OCI-M2 (cell line): ENCODE data around the gene ASAP3.

Experiments used
- DNase-seq: peaks from one replicate; lab custom pipeline; 2025; ENCODE audit not compliant: unreplicated experiment; lab: John Stamatoyannopoulos, UW

The ASAP3 gene

DNA sequence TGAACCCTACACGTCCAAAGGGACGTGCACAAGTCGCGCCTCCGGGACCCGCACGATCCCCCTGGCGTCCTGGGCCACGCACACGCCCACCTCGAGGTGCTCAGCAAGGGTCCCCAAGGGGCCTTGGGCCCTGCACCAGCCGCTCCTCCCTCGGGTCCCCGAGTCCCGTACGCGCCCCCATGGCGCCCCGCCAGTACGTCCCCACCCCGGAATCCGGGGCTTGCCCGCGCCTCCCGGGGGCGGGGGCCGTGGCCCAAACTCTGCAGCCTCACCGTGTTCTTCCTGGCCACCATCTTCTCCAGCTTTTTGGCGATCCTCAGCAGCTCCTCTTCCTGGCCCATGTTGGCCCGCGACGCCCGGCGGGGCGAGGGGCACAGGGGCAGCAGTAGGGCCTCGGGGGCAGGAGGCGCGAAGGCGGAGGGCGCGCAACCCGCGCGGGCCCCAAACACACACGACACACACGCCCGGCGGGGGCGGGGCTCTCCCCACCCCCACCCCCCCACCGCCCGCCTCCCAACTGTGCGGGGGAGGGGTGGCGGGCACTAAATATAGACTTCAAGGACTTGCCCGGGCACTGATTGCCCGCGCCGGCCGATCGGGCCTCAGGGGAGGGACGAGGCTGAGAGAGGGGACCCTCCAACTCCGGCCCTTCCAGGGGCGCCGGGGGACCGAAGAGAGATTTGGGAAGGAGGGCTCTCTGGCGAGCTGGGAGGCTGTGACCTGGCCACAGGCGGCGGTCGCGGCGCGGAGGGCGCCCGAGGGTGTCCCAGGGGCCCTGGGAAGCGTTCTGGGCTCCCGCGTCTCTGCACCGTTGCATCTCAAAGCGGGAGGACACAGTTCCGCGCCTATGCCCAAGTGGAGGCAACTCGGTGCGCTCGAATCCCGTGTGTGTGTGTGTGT is 59.4 kb downstream of the ASAP3 start, which contains the start of gene TCEA3:
Gene TCEA3 (minus strand): TSS at position 456 of the 900 bp plus-strand sequence. CDS start 115 bp downstream, at position 341.
- DNase-seq = no peak

DNA sequence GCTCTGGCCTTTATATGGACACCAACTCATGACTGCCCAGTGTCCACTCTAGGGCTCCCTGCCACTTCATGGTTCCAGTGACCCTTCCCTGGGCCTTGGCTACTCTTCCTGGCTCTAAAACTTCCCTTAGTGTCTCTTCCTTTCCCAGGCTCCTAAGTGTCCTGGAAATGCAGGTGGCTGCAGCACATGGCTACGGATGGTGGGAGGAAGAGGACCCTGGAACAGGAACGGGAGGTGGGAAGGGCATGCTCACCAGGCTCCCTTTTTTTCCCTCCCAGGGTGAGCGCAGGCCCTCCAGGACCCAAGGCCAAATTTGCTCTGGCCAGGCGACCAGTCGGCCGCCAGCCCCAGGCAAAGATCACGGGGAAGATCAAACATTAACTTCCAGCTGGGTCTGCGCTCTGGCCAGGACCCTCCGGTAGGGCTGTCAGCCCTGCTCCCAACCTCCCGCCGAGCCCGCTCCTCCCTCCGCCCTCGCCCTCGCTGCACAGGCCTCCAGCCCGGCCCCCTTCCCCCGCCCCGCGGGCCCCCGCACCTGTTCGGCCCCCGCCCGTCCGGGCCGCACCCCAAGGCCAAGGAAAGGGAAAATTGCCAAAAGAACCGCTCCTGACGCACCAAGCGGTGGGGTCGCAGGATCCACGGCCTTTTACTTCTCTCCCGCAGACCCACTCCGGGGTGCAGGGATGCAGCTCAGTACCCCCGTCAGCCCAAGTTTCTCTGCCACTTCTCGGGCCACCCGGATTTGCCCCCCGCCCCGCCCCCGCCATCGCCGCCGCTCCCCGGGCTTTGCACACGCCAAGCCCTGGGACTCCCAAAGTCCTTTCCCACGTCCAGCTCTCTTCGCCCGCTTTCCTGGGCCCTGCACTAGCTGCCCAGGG is 60.3 kb downstream of the ASAP3 start:
- no peak for DNase-seq

- DNase-seq = no peak
Observed at GRCh38 chr1:23422941-23423340, 61.0 kb downstream of the ASAP3 start.

DNA sequence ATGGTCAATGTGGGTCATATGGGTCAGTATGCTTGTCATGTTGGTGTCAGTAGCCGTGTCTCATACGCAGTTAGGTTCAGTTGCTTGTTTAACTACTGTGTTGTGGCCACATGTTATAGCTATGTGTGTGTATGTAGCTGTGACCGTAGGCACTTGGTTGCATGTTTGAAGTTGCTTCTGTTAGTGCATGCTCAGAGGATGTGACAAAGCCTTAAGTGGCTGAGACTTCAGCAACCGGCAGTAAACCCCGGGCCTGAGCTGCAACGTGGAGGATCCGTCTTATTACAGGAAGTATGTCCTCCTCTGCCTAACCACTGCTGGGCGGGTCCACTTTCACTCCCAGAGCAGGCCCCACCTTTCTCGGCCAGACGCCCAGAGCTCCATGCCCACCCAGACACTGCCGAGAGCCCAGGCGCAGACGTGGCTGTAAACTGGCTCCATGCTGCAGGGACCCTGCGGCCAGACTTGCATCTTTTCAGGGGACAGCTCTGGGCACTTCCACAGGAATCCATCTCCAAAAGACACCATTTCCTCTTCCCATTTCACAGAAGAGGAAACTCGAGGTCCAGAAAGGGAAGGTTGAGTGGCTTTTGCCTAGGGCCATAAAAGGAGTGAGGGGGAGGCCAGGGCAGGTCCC is 61.6 kb downstream of the ASAP3 start:
- no peak for DNase-seq

GRCh38 chr1:23421753-23422240 is 62.2 kb downstream of the ASAP3 start:
- DNase-seq = no peak

DNA sequence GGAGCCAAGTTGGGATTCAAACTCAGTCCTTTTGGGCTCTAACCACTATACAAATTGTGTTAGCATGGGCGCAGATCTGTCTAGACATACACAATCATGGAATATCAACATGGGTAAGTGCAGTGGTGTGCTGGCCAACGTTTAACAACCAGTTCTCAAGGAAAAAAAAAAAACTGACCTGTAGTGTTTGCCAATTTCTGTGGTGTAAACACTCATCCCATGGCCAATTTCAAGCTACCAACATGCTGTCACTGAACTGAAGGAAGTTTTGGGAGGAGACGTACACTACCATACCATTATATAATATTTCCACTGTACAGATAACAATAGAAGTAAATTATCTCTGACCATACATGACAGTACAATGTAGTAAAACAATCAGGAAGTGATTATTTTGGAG is 62.6 kb downstream of the ASAP3 start:
- DNase-seq = no peak

GRCh38 chr1:23420778-23421177 is 63.2 kb downstream of the ASAP3 start:
- DNase-seq = no peak

- no peak for DNase-seq
Observed at GRCh38 chr1:23419180-23419579, 64.8 kb downstream of the ASAP3 start.

GRCh38 chr1:23417570-23417969 is 66.4 kb downstream of the ASAP3 start:
- DNase-seq = no peak

DNA sequence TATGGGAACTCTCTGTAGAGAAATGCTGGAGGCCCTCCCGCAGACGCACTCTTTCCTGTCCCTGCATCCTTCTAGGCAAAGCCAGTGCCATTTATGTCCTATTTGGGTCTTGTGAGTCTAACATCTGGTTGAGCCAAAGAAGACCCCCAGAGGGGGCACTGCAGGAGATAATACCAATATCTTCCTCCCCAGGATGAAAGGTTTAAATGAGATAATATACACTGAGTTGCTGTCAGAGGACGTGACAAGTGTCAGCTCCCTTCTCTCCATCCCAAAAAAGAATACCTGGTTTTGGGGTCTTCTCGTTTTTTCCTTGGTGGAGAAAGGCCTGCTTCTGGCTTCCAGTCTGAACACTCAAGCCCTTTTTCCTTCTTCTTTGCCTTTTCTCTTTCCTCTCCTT is 67.0 kb downstream of the ASAP3 start:
- no peak for DNase-seq

DNA sequence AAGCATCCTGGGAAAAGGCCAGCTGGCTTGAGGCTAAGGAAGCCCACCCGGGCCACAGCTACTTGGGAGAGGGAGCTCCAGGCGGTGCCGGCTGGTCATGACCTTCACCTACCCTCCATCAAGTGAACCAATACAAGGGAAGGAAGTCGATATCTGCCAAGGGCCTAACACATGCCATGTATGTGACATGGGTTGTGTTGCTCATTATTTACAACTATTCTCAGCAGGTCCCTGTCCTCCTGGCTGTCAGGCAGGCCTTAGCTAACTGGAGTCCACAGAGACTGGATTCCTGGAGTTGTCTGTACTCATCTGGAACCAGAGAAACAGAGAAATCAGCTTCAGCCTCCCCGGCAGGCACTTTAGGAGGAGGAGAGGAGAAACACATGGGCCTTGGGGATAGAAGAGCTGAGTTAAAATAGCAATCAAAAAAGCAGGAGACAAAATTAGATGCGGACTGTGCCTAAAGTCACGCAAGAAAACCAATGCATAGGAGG is 75.1 kb downstream of the ASAP3 start:
- DNase-seq = no peak

DNA sequence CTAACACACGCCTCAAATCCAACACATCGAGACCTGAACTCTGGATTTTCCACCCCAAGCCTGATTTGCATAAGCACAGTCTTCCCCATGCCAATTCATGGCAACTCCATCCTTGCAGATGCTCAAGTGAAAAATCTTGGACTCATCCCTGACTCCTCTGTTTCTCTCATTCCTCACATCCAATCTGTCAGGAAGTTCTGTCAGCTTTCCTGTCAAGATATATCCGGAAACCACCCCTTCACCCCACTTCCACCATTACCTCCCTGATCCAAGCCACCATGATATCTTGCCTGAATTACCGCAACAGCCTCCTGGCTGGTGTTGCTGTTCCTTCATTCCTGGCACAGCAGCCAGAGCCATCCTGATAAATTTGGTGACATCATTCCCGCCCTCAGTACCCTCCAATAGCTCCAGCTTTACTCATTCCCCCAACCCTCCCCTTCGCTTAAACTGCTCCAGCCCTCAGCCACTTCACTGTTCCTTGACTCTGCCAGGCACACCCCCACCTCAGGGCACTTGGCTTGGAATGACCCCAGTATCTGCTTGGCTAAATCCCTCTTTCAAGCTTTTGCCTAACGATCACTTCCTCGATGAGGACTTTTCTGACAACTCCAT is 76.9 kb downstream of the ASAP3 start:
- no peak for DNase-seq

GRCh38 chr1:23405946-23406345 is 78.0 kb downstream of the ASAP3 start:
- no peak for DNase-seq

- peak; percentile 61 for DNase-seq
Observed at GRCh38 chr1:23403735-23404486, 80.1 kb downstream of the ASAP3 start.

GRCh38 chr1:23403355-23403734 is 80.6 kb downstream of the ASAP3 start:
- no peak for DNase-seq

DNA sequence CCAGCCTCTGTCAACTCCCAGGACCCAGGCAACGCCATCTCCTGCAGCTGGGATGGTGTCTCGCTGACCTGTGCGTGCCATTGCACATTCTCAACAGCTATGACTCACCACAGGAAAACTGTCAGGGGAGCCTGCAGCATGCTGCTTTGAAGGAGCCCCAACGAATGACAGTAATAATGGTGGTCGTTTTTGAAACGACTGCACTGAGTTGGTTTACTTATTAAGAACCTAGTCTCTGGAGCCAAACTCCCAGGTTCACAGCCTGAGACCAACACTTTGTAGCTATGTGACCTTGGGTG is 81.0 kb downstream of the ASAP3 start:
- no peak for DNase-seq

- DNase-seq = no peak
Observed at GRCh38 chr1:23402286-23403037, 81.5 kb downstream of the ASAP3 start.

DNA sequence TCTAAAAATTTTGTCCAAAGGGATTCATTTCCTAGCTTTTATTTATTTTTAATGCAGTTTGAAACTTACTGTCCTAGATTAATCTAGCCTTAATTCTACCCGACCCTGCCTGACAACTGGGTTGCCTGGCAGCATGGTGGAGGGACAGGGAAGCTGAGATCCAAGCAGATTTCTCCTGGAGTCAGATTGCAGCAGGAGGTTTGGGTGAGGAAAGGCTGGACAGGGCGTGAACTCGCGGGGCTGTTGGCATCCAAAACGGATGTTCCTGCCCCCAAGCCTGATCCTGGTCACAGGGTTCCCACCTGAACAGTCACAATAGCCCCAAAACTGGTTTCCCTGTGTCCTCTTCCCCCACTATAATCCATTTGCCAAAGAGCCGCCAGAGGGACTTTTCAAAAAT is 82.7 kb downstream of the ASAP3 start:
- no peak for DNase-seq

GRCh38 chr1:23400324-23401114 is 83.5 kb downstream of the ASAP3 start:
- DNase-seq = no peak
